H1 (cell line): Measurements from ENCODE around the gene NLRP6. TPM values are rescaled to one million over a fixed set of nuclear protein-coding genes. Genes with fewer than 3 reads are reported as not detected.
"Not testable (repeated sequence)": the region's sequence is repeated elsewhere in the genome, so short reads cannot be mapped to it uniquely, and the experiment has no call there.

Experiments used
- CTCF ChIA-PET: fragments of 300-600 bp; sonication (Branson Sonifier 250); formaldehyde crosslinking; loops from one replicate; lab custom pipeline; 2021; ENCODE audit not compliant: partially characterized antibody; lab: Charles Lee
- POLR2A ChIA-PET: fragments of 300-600 bp; sonication (Branson Sonifier 250); formaldehyde crosslinking; loops from one replicate; lab custom pipeline; 2021; ENCODE audit warnings: inconsistent platforms; ENCODE audit not compliant: partially characterized antibody; lab: Charles Lee
- DNase-seq, 2 experiments: peaks; one replicate each; pipeline versions ENCODE4 v3.0.0 to v3.0.0-alpha.2; 2010 to 2022; ENCODE audit warnings: low spot score in 2 of 2, low read depth in 1 of 2, mixed read lengths in 1 of 2
- FAIRE-seq: peaks from 2 replicates; lab custom pipeline; 2011; peaks lifted over from hg19 to GRCh38; lab: Jason Lieb, UNC
- H2AFZ ChIP-seq: 2 replicates; pipeline ENCODE4 v1.8.1; 2012; ENCODE audit warnings: low read length, inconsistent platforms
- H2AK5ac ChIP-seq: 2 replicates; pipeline ENCODE4 v1.6.1; 2013; ENCODE audit warnings: low read depth, low read length
- H2BK120ac ChIP-seq: replicated peaks from 2 replicates; pipeline ENCODE3; 2013; ENCODE audit warnings: low read depth, low read length, inconsistent platforms
- H2BK12ac ChIP-seq: 2 replicates; pipeline ENCODE4 v1.6.1; 2013; ENCODE audit warnings: low read depth, low read length
- H2BK15ac ChIP-seq: 2 replicates; pipeline ENCODE4 v1.6.1; 2013; ENCODE audit warnings: low read length
- H2BK20ac ChIP-seq: 2 replicates; pipeline ENCODE4 v1.6.1; 2013; ENCODE audit warnings: low read length
- H2BK5ac ChIP-seq: 2 replicates; pipeline ENCODE4 v1.6.1; 2013; ENCODE audit warnings: low read depth, low read length
- H3K14ac ChIP-seq: 2 replicates; pipeline ENCODE4 v1.6.1; 2013; ENCODE audit warnings: inconsistent platforms; ENCODE audit not compliant: insufficient read length
- H3K18ac ChIP-seq: 2 replicates; pipeline ENCODE4 v1.6.1; 2013; ENCODE audit warnings: low read length; ENCODE audit errors: extremely low read depth
- H3K23ac ChIP-seq: 2 replicates; pipeline ENCODE4 v1.6.1; 2013; ENCODE audit warnings: inconsistent platforms; ENCODE audit not compliant: insufficient read length
- H3K23me2 ChIP-seq: 2 replicates; pipeline ENCODE4 v1.6.1; 2013; ENCODE audit warnings: low read depth, low read length
- H3K27ac ChIP-seq: 2 replicates; pipeline ENCODE4 v1.6.1; 2011; ENCODE audit warnings: low read depth, low read length, inconsistent platforms
- H3K27me3 ChIP-seq, 4 experiments: replicated peaks in 1 of 4; 1 replicate in 1 of 4; 2 replicates in 3 of 4; pipeline versions ENCODE4 v1.6.1 to v1.8.1; 2011 to 2013; ENCODE audit warnings: low read length in 3 of 4, mild to moderate bottlenecking in 3 of 4, inconsistent platforms in 2 of 4, mixed read lengths in 2 of 4, moderate library complexity in 1 of 4; ENCODE audit not compliant: control insufficient read depth in 3 of 4, insufficient read depth in 3 of 4; ENCODE audit errors: extremely low read depth in 1 of 4
- H3K36me3 ChIP-seq, 4 experiments: 2 replicates each; pipeline versions ENCODE4 v1.6.1 to v1.8.1; 2011 to 2013; ENCODE audit warnings: mild to moderate bottlenecking in 4 of 4, low read length in 3 of 4, moderate library complexity in 2 of 4, control low read depth in 1 of 4, inconsistent platforms in 1 of 4; ENCODE audit not compliant: insufficient read depth in 4 of 4, control insufficient read depth in 2 of 4
- H3K4ac ChIP-seq: replicated peaks from 2 replicates; pipeline ENCODE3; 2013; ENCODE audit warnings: low read length, low read depth, mixed read lengths, inconsistent platforms; ENCODE audit not compliant: insufficient read length
- H3K4me1 ChIP-seq, 4 experiments: replicated peaks in 1 of 4; 1 replicate in 1 of 4; 2 replicates in 3 of 4; pipeline versions ENCODE4 v1.6.1 to v1.8.1; 2011 to 2013; ENCODE audit warnings: low read length in 3 of 4, inconsistent platforms in 2 of 4, mixed read lengths in 1 of 4; ENCODE audit not compliant: insufficient read depth in 4 of 4, control insufficient read depth in 3 of 4
- H3K4me2 ChIP-seq, 2 experiments: 2 replicates each; pipeline versions ENCODE4 v1.6.1 to v1.8.1; 2011 to 2013; ENCODE audit warnings: low read depth in 2 of 2, low read length in 2 of 2, control low read depth in 1 of 2, inconsistent platforms in 1 of 2, mild to moderate bottlenecking in 1 of 2; ENCODE audit not compliant: insufficient read depth in 1 of 2
- H3K4me3 ChIP-seq, 4 experiments: fragments of 200-600, 300-600 bp in 1 of 4; sonication (generic), shearing (Covaris generic), sonication (Bioruptor Twin) in 1 of 4; 2 replicates each; pipeline versions ENCODE4 v1.5.1 to v1.8.1; 2011 to 2016; ENCODE audit warnings: low read length in 4 of 4, low read depth in 3 of 4, control low read depth in 2 of 4, inconsistent platforms in 2 of 4, mild to moderate bottlenecking in 2 of 4, mixed read lengths in 1 of 4, moderate library complexity in 1 of 4; ENCODE audit not compliant: insufficient read depth in 2 of 4; ENCODE audit errors: extremely low read depth in 1 of 4
- H3K56ac ChIP-seq: replicated peaks from 2 replicates; pipeline ENCODE3; 2013; ENCODE audit warnings: low read depth, mild to moderate bottlenecking, mixed read lengths, low read length, inconsistent platforms; ENCODE audit not compliant: insufficient read length
- H3K79me1 ChIP-seq: 2 replicates; pipeline ENCODE4 v1.6.1; 2013; ENCODE audit warnings: low read depth, low read length, control low read depth
- H3K79me2 ChIP-seq, 2 experiments: 2 replicates each; pipeline versions ENCODE4 v1.6.1 to v1.8.1; 2012 to 2013; ENCODE audit warnings: low read length in 2 of 2, mild to moderate bottlenecking in 2 of 2, inconsistent platforms in 1 of 2; ENCODE audit not compliant: insufficient read depth in 2 of 2, control insufficient read depth in 1 of 2
- H3K9ac ChIP-seq, 4 experiments: replicated peaks in 1 of 4; 1 replicate in 1 of 4; 2 replicates in 3 of 4; pipeline versions ENCODE4 v1.6.1 to v1.8.1; 2011 to 2013; ENCODE audit warnings: low read depth in 3 of 4, low read length in 3 of 4, control low read depth in 2 of 4, mild to moderate bottlenecking in 2 of 4, moderate library complexity in 2 of 4, inconsistent platforms in 1 of 4; ENCODE audit errors: extremely low read depth in 1 of 4
- H3K9me3 ChIP-seq, 2 experiments: 2 replicates each; pipeline versions ENCODE4 v1.6.1 to v1.8.1; 2012 to 2013; ENCODE audit warnings: mild to moderate bottlenecking in 2 of 2, moderate library complexity in 2 of 2, control low read depth in 1 of 2, inconsistent platforms in 1 of 2, low read depth in 1 of 2, low read length in 1 of 2, mixed read lengths in 1 of 2; ENCODE audit not compliant: insufficient read depth in 2 of 2
- H4K20me1 ChIP-seq, 2 experiments: replicated peaks in 1 of 2; 2 replicates each; pipeline versions ENCODE3 to v1.8.1; 2011 to 2013; ENCODE audit warnings: inconsistent platforms in 2 of 2, low read length in 2 of 2, mild to moderate bottlenecking in 1 of 2; ENCODE audit not compliant: insufficient read depth in 2 of 2, control insufficient read depth in 1 of 2
- H4K5ac ChIP-seq: 2 replicates; pipeline ENCODE4 v1.6.1; 2013; ENCODE audit warnings: low read length, low read depth, mixed read lengths, inconsistent platforms; ENCODE audit not compliant: insufficient read length
- H4K8ac ChIP-seq: 2 replicates; pipeline ENCODE4 v1.8.0; 2013; ENCODE audit warnings: mild to moderate bottlenecking, moderate library complexity, low read length, inconsistent platforms; ENCODE audit not compliant: insufficient read depth; ENCODE audit errors: extremely low read depth
- H4K91ac ChIP-seq: replicated peaks from 2 replicates; pipeline ENCODE3; 2013; ENCODE audit warnings: low read length, mixed read lengths, inconsistent platforms; ENCODE audit not compliant: insufficient read length
- WGBS, 2 experiments: shearing (Covaris generic) in 1 of 2; methylation state at CpG; one replicate each; pipeline versions ENCODE4 v1.1.6 to v1.1.7; 2013 to 2015; ENCODE audit warnings: low lambda C conversion rate in 2 of 2, mixed read lengths in 2 of 2, inconsistent platforms in 1 of 2, low coverage in 1 of 2, missing lambda C conversion rate in 1 of 2; ENCODE audit not compliant: insufficient replicate concordance in 2 of 2, insufficient coverage in 1 of 2, insufficient read length in 1 of 2; ENCODE audit errors: extremely low coverage in 1 of 2, missing lambda C conversion rate in 1 of 2; 5-methylcytosine and 5-hydroxymethylcytosine counted together
- polyA plus RNA-seq, 7 experiments: library from polyadenylated mRNA; depleted of rRNA in 3 of 7; stranded (reverse) in 5 of 7; unstranded in 2 of 7; fragments of >200 nt in 5 of 7; fragments of 200-250 nt in 2 of 7; gene quantifications; 1 replicate in 5 of 7; 2 replicates in 1 of 7; 4 replicates in 1 of 7; pipeline versions ENCODE4 v1.2.1 to v1.2.3, GENCODE V29; 2011 to 2013; ENCODE audit warnings: missing spikeins in 2 of 7, mixed read lengths in 2 of 7
- total RNA-seq: library from RNA; stranded (reverse); fragmentation: NEBNext Ultra II Directional; extraction: Animal tissue kit (Norgen Biotek cat#: 25700); gene quantifications from 2 replicates; pipeline ENCODE4 v1.2.1, GENCODE V29; 2021

Gene NLRP6
- total and polyA plus RNA-seq, 2 of the 8 experiments (the other 6 are each of a cell fraction or from before 2014, with no cell fraction given): not detected

DNA sequence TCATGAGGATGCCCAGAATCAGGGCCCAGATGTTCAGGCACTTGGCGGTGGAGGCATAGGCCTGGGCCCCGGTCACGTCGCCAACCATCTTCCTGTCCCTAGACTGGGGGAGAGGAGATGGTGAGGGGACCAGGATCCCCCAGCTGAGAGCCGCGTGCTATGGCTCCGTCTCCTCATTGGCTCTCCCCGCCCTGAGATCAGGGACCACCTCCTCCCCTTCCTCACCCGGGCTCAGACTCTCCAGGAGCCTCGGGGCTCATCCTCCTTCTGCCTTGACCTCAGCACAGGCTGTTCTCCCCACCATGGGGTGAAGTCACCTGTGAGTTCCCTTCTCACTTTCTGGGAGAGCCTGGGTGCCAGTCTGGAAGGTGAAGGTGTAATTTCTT, 41.7 kb downstream of the NLRP6 start:
- not testable (repeated sequence) for H3K36me3 ChIP-seq, H3K9me3 ChIP-seq, H3K14ac ChIP-seq, FAIRE-seq, H3K23ac ChIP-seq, H2AK5ac ChIP-seq, H3K27me3 ChIP-seq, H3K79me1 ChIP-seq, H2BK15ac ChIP-seq, H4K91ac ChIP-seq, H3K9ac ChIP-seq, H2AFZ ChIP-seq, H3K27ac ChIP-seq, H4K20me1 ChIP-seq, H3K56ac ChIP-seq, H3K18ac ChIP-seq, H3K4ac ChIP-seq, H2BK20ac ChIP-seq, H2BK120ac ChIP-seq, H4K8ac ChIP-seq, H4K5ac ChIP-seq
- Histone ChIP-seq H2BK12ac (peak overlapping the region; percentile 11; the same call in 1 of the 2 replicates), H3K4me3 (peak overlapping the region in 3 of 4 experiments; percentile 60 to 74 (median 64); a peak in 6 of 8 replicates), H3K4me2 (peak overlapping the region; percentile 41 to 96), H3K79me2 (peaks cover 0 to 11% of the 10 kb centered on the region in 2 experiments; a peak in 2 of 4 replicates), H2BK5ac (peak overlapping the region; percentile 10; the same call in 1 of the 2 replicates), H3K23me2 (peaks cover 11% of the 10 kb centered on the region; the same call in 1 of the 2 replicates), H3K4me1 (peaks cover 3 to 36% (median 22%) of the 10 kb centered on the region in 4 experiments)
- ChIA-PET POLR2A (interaction anchor here (1.0 to 1.5 kb wide), 2 partner anchors 14 to 35 kb away, joined by 5 to 9 read pairs; no protein-coding TSS in a partner anchor), CTCF (interaction anchor here (1.0 kb wide), 1 partner anchor 36 kb away, joined by 3 read pairs; no protein-coding TSS in a partner anchor)
- peak in 1 of 2 experiments; percentile 47 for DNase-seq
- 53% methylated on average over 5 of the region's 10 CpGs; no CpG with 5 or more reads in 1 of the 2 experiments for WGBS, 2 experiments
